GM23248 (cell line): ENCODE measurements around the gene CRIP1.

ENCODE experiments used
- EZH2 ChIP-seq: fragments of 200-600 bp; sonication (generic); IDR thresholded peaks from 2 replicates; pipeline ENCODE4 v1.6.1; 2018; ENCODE audit warnings: antibody characterized with exemption, mild to moderate bottlenecking; ENCODE audit not compliant: insufficient read depth, poor library complexity, severe bottlenecking
- EZH2phosphoT487 ChIP-seq: fragments of 200-600 bp; sonication (generic); IDR thresholded peaks from 2 replicates; pipeline ENCODE4 v1.6.1; 2018; ENCODE audit warnings: antibody characterized with exemption, moderate library complexity, mild to moderate bottlenecking, low read depth; ENCODE audit not compliant: insufficient read depth

DNA sequence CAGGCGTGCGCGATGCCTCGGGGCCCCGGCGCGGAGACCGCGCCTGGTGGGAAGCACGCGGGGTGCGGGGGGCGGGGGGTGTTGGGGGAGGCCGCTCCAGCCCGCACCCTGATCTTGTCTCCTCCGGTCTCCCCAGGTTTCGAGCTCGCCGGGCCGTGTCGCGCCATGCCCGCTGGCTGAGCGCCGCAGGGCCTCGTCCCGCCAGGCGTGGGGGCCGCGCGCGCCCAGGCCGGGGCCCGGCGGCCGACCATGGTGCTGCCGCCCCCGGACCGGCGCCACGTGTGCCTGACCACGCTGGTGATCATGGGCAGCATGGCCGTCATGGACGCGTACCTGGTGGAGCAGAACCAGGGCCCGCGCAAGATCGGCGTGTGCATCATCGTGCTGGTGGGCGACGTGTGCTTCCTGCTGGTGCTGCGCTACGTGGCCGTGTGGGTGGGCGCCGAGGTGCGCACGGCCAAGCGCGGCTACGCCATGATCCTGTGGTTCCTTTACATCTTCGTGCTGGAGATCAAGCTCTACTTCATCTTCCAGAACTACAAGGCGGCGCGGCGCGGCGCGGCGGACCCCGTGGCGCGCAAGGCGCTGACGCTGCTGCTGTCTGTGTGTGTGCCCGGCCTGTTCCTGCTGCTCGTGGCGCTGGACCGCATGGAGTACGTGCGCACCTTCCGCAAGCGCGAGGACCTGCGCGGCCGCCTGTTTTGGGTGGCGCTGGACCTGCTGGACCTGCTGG, 42.1 kb downstream of the CRIP1 start:
- TF ChIP-seq EZH2phosphoT487 (no peak), EZH2 (no peak)
